ENCODE measurements around the gene TMEM223. TPM values are rescaled to one million over a fixed set of nuclear protein-coding genes. Genes with fewer than 3 reads are reported as not detected.

TMEM223 gene
- total RNA-seq, 1 donor = 9.0 TPM

GRCh38 chr11:62810748-62811147, 18.9 kb upstream of the TMEM223 start:
- H3K9me3 ChIP-seq (ENCODE audit: low read depth, low read length) = no peaks in the 10 kb centered on the region
- H3K27me3 ChIP-seq (ENCODE audit: insufficient read depth, low read length) = no peaks in the 10 kb centered on the region
- H3K4me2 ChIP-seq (ENCODE audit: insufficient read depth, low read length) = no peak overlapping the region
- H3K4me1 ChIP-seq (ENCODE audit: insufficient read depth, low read length) = peaks cover 13% of the 10 kb centered on the region
- TF ChIP-seq, protein P1, sequence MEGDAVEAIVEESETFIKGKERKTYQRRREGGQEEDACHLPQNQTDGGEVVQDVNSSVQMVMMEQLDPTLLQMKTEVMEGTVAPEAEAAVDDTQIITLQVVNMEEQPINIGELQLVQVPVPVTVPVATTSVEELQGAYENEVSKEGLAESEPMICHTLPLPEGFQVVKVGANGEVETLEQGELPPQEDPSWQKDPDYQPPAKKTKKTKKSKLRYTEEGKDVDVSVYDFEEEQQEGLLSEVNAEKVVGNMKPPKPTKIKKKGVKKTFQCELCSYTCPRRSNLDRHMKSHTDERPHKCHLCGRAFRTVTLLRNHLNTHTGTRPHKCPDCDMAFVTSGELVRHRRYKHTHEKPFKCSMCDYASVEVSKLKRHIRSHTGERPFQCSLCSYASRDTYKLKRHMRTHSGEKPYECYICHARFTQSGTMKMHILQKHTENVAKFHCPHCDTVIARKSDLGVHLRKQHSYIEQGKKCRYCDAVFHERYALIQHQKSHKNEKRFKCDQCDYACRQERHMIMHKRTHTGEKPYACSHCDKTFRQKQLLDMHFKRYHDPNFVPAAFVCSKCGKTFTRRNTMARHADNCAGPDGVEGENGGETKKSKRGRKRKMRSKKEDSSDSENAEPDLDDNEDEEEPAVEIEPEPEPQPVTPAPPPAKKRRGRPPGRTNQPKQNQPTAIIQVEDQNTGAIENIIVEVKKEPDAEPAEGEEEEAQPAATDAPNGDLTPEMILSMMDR (IDR thresholded peaks at IDR 0.05; ENCODE audit: extremely low read depth, low read depth, low read length) = no peak
- H3K4me3 ChIP-seq (ENCODE audit: insufficient read depth, low read length) = no peak overlapping the region
- no peak overlapping the region for H3K27ac ChIP-seq (ENCODE audit: low read depth, low read length)
- no peak for DNase-seq (ENCODE audit: insufficient read length, low spot score, missing footprints)
- no peak overlapping the region for H2AFZ ChIP-seq (ENCODE audit: low read length)
- no peaks in the 10 kb centered on the region for H4K20me1 ChIP-seq (ENCODE audit: insufficient read depth, low read length)
- peaks cover 17% of the 10 kb centered on the region for H3K36me3 ChIP-seq (ENCODE audit: insufficient read depth, low read length)
- no peaks in the 10 kb centered on the region for H3K79me2 ChIP-seq (ENCODE audit: insufficient read depth, low read length)

DNA sequence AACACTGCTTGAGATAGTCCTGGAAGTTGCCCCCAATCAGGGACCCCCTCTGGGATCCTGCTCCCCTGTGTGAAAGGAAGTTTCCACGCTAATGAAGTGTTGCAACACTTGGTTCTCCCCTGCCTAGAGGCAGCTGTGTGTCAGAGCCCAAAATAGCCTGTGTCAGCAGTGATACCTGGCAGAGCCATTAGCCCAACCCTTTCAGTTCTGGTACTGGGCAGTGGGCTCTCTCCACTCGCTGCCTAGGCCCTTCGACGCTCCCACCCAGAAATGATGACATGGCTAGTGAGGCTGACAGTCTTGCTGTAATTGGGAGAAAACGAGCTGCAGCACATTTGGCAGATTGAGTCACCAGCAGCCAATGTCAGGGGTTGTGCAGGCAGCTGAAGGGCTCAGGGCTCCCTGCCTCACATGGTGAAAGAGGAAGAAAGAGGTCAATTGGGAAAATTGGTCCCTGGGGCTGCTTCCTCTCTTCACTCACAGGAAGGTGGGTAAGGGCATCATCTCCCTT, 14.9 kb upstream of the TMEM223 start:
- TF ChIP-seq, protein P1 (IDR thresholded peaks at IDR 0.05; ENCODE audit: extremely low read depth, low read depth, low read length) = no peak
- DNase-seq (ENCODE audit: insufficient read length, low spot score, missing footprints) = no peak
- Histone ChIP-seq H3K27ac (ENCODE audit: low read depth, low read length) (peak overlapping the region; percentile 79), H3K36me3 (ENCODE audit: insufficient read depth, low read length) (peaks cover 23% of the 10 kb centered on the region), H3K4me1 (ENCODE audit: insufficient read depth, low read length) (peaks cover 27% of the 10 kb centered on the region), H4K20me1 (ENCODE audit: insufficient read depth, low read length) (peaks cover 23% of the 10 kb centered on the region), H3K9me3 (ENCODE audit: low read depth, low read length) (no peaks in the 10 kb centered on the region), H3K79me2 (ENCODE audit: insufficient read depth, low read length) (peaks cover 34% of the 10 kb centered on the region), H3K4me2 (ENCODE audit: insufficient read depth, low read length) (peak overlapping the region; percentile 99), H2AFZ (ENCODE audit: low read length) (no peak overlapping the region), H3K4me3 (ENCODE audit: insufficient read depth, low read length) (no peak overlapping the region), H3K27me3 (ENCODE audit: insufficient read depth, low read length) (no peaks in the 10 kb centered on the region)

DNA sequence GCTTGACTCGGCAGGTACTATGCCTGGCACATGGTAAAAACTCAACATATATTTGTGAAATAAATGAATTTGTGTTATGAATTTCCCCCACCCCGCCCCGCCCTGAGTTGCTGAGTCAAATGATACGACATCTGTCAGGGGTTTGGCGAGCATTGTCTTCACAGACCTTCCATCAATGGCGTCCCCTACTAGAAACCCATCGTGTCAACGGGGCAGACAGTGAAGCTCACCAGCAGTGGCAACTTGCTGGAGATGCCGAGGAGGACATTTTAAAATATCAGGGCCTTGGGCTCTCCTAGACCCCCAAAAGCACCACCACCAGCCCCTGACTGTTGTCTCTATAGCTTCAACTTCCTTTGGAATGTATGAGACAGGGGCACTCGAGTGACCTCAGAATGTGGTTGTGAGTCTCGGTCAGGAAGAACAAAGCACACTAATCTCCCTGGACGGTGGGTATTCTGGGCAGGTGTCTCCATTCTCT, 14.2 kb upstream of the TMEM223 start:
- H3K27ac ChIP-seq (ENCODE audit: low read depth, low read length) = peak overlapping the region; percentile 79
- H3K27me3 ChIP-seq (ENCODE audit: insufficient read depth, low read length) = no peaks in the 10 kb centered on the region
- no peak for DNase-seq (ENCODE audit: insufficient read length, low spot score, missing footprints)
- H3K9me3 ChIP-seq (ENCODE audit: low read depth, low read length) = no peaks in the 10 kb centered on the region
- TF ChIP-seq, protein P1 (IDR thresholded peaks at IDR 0.05; ENCODE audit: extremely low read depth, low read depth, low read length) = no peak
- peak overlapping the region; percentile 70 for H2AFZ ChIP-seq (ENCODE audit: low read length)
- peaks cover 40% of the 10 kb centered on the region for H3K79me2 ChIP-seq (ENCODE audit: insufficient read depth, low read length)
- peaks cover 27% of the 10 kb centered on the region for H3K4me1 ChIP-seq (ENCODE audit: insufficient read depth, low read length)
- H4K20me1 ChIP-seq (ENCODE audit: insufficient read depth, low read length) = peaks cover 23% of the 10 kb centered on the region
- peak overlapping the region; percentile 99 for H3K4me2 ChIP-seq (ENCODE audit: insufficient read depth, low read length)
- H3K4me3 ChIP-seq (ENCODE audit: insufficient read depth, low read length) = peak overlapping the region; percentile 92
- peaks cover 30% of the 10 kb centered on the region for H3K36me3 ChIP-seq (ENCODE audit: insufficient read depth, low read length)

DNA sequence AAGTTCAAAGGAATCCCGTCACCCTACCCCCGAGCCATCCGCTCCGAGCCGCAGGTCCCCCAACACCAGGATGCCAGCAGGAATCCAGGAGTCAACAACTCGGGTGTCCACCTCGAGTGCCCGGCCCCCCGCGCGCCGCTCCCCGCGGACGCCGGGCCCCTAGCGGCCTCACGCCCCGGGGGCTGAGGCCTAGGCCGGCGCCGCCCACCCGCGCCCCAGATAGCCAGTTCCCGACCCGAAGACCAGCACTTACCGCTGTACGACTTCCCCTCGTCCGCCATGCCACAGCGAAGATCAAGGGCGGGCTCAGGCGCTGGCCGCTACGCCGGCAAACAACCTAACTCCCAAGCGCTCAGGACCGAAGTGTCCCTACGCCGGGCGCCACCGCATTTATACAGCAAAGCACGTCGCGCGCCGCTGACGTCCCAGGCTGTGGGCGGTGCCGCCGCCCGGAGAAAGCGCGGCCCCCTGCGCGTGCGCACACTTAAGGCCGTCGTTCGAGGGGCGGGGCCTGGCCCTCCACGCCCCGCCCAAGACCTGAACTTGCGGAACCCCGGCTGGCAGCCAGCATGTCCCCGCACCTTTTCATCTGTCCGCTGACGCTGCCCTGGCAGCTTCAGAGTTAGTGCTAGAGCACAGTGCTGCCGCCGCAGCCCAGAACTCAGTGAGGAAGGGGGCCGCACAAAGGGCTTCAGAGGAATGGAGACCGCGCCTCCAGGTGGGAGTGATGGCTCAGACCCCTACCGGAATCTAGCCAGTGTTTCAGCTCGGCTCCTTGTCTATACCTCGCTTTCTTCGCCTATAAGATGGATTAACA, 13.5 kb upstream of the TMEM223 start, which contains the start of gene NXF1:
Gene NXF1, minus strand, starts transcription at position 365 of the 817 bp plus-strand sequence. Its CDS starts 84 bp downstream, at position 281.
- DNase-seq (ENCODE audit: insufficient read length, low spot score, missing footprints) = peak; percentile 99
- Histone ChIP-seq H3K9me3 (ENCODE audit: low read depth, low read length) (no peaks in the 10 kb centered on the region), H3K79me2 (ENCODE audit: insufficient read depth, low read length) (peaks cover 43% of the 10 kb centered on the region), H3K4me2 (ENCODE audit: insufficient read depth, low read length) (peak within 1 kb of the TSS; percentile 99), H3K27ac (ENCODE audit: low read depth, low read length) (peak within 1 kb of the TSS; percentile 79), H3K4me3 (ENCODE audit: insufficient read depth, low read length) (peak within 1 kb of the TSS; percentile 92), H3K27me3 (ENCODE audit: insufficient read depth, low read length) (no peaks in the 10 kb centered on the region), H4K20me1 (ENCODE audit: insufficient read depth, low read length) (peaks cover 23% of the 10 kb centered on the region), H3K36me3 (ENCODE audit: insufficient read depth, low read length) (peaks cover 37% of the 10 kb centered on the region), H3K4me1 (ENCODE audit: insufficient read depth, low read length) (peaks cover 27% of the 10 kb centered on the region), H2AFZ (ENCODE audit: low read length) (peak within 1 kb of the TSS; percentile 70)
- TF ChIP-seq, protein P1 (IDR thresholded peaks at IDR 0.05; ENCODE audit: extremely low read depth, low read depth, low read length) = no peak
